ENCODE results near the gene MCTP1.

MCTP1 gene

DNA sequence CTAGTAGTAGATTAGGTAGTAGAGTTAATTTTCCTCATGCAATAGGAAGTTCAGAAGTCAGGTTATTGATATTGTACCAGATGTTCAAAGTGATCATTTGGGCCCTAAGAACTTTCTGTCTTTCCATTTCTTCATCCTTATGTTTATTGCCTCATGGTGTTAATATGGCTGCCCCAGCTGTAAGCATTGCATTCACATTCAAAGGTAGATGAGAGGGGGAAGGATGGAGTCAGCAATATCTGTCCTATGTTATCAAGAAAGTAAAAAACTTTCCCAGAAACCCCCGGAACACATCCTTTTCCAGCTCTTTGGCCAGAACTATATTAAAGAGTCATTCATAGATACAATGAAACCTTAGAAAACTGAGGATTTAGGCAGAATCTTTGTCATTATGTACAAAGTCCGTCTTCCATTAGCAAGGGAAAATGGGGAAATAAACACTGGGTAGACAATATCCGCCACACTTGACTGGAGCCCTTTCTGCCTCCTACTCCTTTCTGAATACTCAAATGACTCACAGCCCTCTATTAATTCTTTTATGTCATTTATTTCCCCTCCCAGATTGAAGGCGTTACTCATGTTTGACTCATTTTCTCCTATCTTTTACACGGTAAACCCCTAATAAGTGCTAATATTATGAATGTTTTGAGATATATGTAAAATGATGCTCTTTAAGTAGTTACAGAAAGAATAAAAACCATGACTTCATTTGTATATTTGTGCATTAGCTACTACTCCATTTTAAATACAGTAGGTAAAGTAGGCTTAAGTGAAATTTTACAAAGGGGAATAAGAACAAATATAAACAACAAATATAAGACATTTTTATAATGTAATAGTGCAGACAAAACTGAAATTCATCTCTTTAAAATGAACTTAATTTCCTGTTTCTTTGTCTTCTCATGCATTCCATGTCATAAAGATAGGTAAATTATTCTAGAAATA lies 538.8 kb downstream of the MCTP1 start:
- Histone ChIP-seq H3K27me3 (ENCODE audit: control insufficient read depth in 1 of 2, insufficient read depth in 2 of 2, low read length in 2 of 2) (no peaks in the 10 kb centered on the region), H3K4me3 (ENCODE audit: low read depth in 1 of 2, low read length in 2 of 2) (no peak overlapping the region), H3K9me3 (ENCODE audit: low read length) (no peaks in the 10 kb centered on the region), H3K27ac (ENCODE audit: low read depth, low read length) (no peak overlapping the region), H3K36me3 (ENCODE audit: insufficient read depth, low read length) (no peaks in the 10 kb centered on the region), H3K9ac (ENCODE audit: low read length) (no peak overlapping the region), H3K4me1 (ENCODE audit: insufficient read depth, low read length) (no peaks in the 10 kb centered on the region)

DNA sequence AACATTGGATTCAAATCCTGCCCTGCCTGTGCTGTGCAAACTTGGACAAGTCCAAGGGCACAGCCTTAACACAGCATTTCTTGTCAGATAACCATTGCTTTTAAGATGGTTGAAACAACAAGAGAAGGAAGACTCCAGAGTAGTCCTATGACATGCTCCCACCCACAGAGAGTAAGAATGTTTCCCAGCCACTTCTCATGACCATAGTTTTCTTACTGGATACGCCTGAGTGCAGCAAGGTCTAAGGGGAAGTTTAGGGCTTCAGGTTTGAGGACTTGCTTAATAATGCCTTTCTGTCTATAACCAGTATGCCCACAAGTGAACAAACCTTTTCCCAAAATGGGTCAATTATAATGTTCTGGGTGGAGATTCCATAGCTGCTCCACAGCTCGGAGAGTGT lies 540.0 kb downstream of the MCTP1 start:
- no peak overlapping the region for H3K27ac ChIP-seq (ENCODE audit: low read depth, low read length)
- H3K4me1 ChIP-seq (ENCODE audit: insufficient read depth, low read length): no peaks in the 10 kb centered on the region
- H3K4me3 ChIP-seq (ENCODE audit: low read depth in 1 of 2, low read length in 2 of 2): no peak overlapping the region
- H3K9me3 ChIP-seq (ENCODE audit: low read length): no peaks in the 10 kb centered on the region
- H3K9ac ChIP-seq (ENCODE audit: low read length): no peak overlapping the region
- H3K36me3 ChIP-seq (ENCODE audit: insufficient read depth, low read length): no peaks in the 10 kb centered on the region
- H3K27me3 ChIP-seq (ENCODE audit: control insufficient read depth in 1 of 2, insufficient read depth in 2 of 2, low read length in 2 of 2): no peaks in the 10 kb centered on the region

DNA sequence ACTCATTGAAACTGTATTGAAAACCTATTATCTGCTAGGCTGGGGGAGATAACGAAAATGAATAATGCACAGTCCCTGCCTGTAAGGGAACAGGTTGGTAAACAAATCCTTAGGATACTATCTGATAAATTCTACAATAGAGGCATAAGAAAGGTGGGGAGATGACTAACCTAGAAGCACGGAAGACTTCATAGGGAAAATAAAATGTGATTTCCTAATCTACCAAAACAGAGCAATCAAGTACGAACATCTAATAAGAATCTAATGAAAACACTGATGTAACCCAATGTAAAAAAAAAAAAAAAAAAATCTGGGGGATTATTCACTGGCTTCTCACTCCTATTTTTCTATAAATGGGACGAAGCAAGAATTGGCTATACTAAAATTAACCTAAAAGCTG lies 542.0 kb downstream of the MCTP1 start:
- Histone ChIP-seq H3K4me1 (ENCODE audit: insufficient read depth, low read length) (no peaks in the 10 kb centered on the region), H3K9me3 (ENCODE audit: low read length) (no peaks in the 10 kb centered on the region), H3K9ac (ENCODE audit: low read length) (no peak overlapping the region), H3K27me3 (ENCODE audit: control insufficient read depth in 1 of 2, insufficient read depth in 2 of 2, low read length in 2 of 2) (no peaks in the 10 kb centered on the region), H3K4me3 (ENCODE audit: low read depth in 1 of 2, low read length in 2 of 2) (no peak overlapping the region), H3K36me3 (ENCODE audit: insufficient read depth, low read length) (no peaks in the 10 kb centered on the region), H3K27ac (ENCODE audit: low read depth, low read length) (no peak overlapping the region)

GRCh38 chr5:94740286-94740685 lies 544.6 kb downstream of the MCTP1 start:
- H3K4me1 ChIP-seq (ENCODE audit: insufficient read depth, low read length): no peaks in the 10 kb centered on the region
- no peaks in the 10 kb centered on the region for H3K36me3 ChIP-seq (ENCODE audit: insufficient read depth, low read length)
- H3K9me3 ChIP-seq (ENCODE audit: low read length): no peaks in the 10 kb centered on the region
- no peaks in the 10 kb centered on the region for H3K27me3 ChIP-seq (ENCODE audit: control insufficient read depth in 1 of 2, insufficient read depth in 2 of 2, low read length in 2 of 2)
- H3K27ac ChIP-seq (ENCODE audit: low read depth, low read length): no peak overlapping the region
- H3K9ac ChIP-seq (ENCODE audit: low read length): no peak overlapping the region
- H3K4me3 ChIP-seq (ENCODE audit: low read depth in 1 of 2, low read length in 2 of 2): no peak overlapping the region

- Histone ChIP-seq H3K27ac (ENCODE audit: low read depth, low read length) (no peak overlapping the region), H3K4me1 (ENCODE audit: insufficient read depth, low read length) (no peaks in the 10 kb centered on the region), H3K9me3 (ENCODE audit: low read length) (no peaks in the 10 kb centered on the region), H3K27me3 (ENCODE audit: control insufficient read depth in 1 of 2, insufficient read depth in 2 of 2, low read length in 2 of 2) (no peaks in the 10 kb centered on the region), H3K9ac (ENCODE audit: low read length) (no peak overlapping the region), H3K36me3 (ENCODE audit: insufficient read depth, low read length) (no peaks in the 10 kb centered on the region), H3K4me3 (ENCODE audit: low read depth in 1 of 2, low read length in 2 of 2) (no peak overlapping the region)
Measured at GRCh38 chr5:94736498-94736897, 548.4 kb downstream of the MCTP1 start.

GRCh38 chr5:94731471-94731870 lies 553.4 kb downstream of the MCTP1 start:
- H3K36me3 ChIP-seq (ENCODE audit: insufficient read depth, low read length): no peaks in the 10 kb centered on the region
- H3K9me3 ChIP-seq (ENCODE audit: low read length): no peaks in the 10 kb centered on the region
- no peak overlapping the region for H3K9ac ChIP-seq (ENCODE audit: low read length)
- H3K4me3 ChIP-seq (ENCODE audit: low read depth in 1 of 2, low read length in 2 of 2): no peak overlapping the region
- H3K27ac ChIP-seq (ENCODE audit: low read depth, low read length): no peak overlapping the region
- no peaks in the 10 kb centered on the region for H3K4me1 ChIP-seq (ENCODE audit: insufficient read depth, low read length)
- no peaks in the 10 kb centered on the region for H3K27me3 ChIP-seq (ENCODE audit: control insufficient read depth in 1 of 2, insufficient read depth in 2 of 2, low read length in 2 of 2)

GRCh38 chr5:94725142-94725541 lies 559.8 kb downstream of the MCTP1 start:
- H3K36me3 ChIP-seq (ENCODE audit: insufficient read depth, low read length): no peaks in the 10 kb centered on the region
- H3K9me3 ChIP-seq (ENCODE audit: low read length): no peaks in the 10 kb centered on the region
- H3K4me1 ChIP-seq (ENCODE audit: insufficient read depth, low read length): no peaks in the 10 kb centered on the region
- H3K27ac ChIP-seq (ENCODE audit: low read depth, low read length): no peak overlapping the region
- H3K4me3 ChIP-seq (ENCODE audit: low read depth in 1 of 2, low read length in 2 of 2): no peak overlapping the region
- no peak overlapping the region for H3K9ac ChIP-seq (ENCODE audit: low read length)
- H3K27me3 ChIP-seq (ENCODE audit: control insufficient read depth in 1 of 2, insufficient read depth in 2 of 2, low read length in 2 of 2): no peaks in the 10 kb centered on the region

- Histone ChIP-seq H3K36me3 (ENCODE audit: insufficient read depth, low read length) (no peaks in the 10 kb centered on the region), H3K4me1 (ENCODE audit: insufficient read depth, low read length) (no peaks in the 10 kb centered on the region), H3K9ac (ENCODE audit: low read length) (no peak overlapping the region), H3K27me3 (ENCODE audit: control insufficient read depth in 1 of 2, insufficient read depth in 2 of 2, low read length in 2 of 2) (no peaks in the 10 kb centered on the region), H3K9me3 (ENCODE audit: low read length) (no peaks in the 10 kb centered on the region), H3K4me3 (ENCODE audit: low read depth in 1 of 2, low read length in 2 of 2) (no peak overlapping the region), H3K27ac (ENCODE audit: low read depth, low read length) (no peak overlapping the region)
Measured at GRCh38 chr5:94715768-94716167, 569.1 kb downstream of the MCTP1 start.

DNA sequence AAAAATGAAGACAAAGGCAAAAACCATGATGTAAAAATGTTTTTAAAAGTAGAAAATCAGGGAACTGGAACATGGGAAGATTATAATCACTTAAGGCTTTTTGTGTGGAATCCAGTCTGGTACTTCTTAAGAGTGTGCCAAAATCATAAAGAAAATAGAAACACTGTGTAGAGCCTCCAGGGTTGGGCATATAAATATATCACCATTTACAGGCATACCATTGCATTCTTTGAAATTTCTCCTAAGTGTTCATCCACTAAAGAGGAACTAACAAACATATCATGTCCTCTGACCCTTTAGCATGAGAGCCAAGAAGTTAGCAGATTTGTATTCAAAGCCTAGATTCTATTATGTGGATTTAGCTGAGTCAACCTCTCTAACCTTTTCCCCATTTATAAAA lies 573.1 kb downstream of the MCTP1 start:
- Histone ChIP-seq H3K4me1 (ENCODE audit: insufficient read depth, low read length) (no peaks in the 10 kb centered on the region), H3K36me3 (ENCODE audit: insufficient read depth, low read length) (no peaks in the 10 kb centered on the region), H3K9ac (ENCODE audit: low read length) (no peak overlapping the region), H3K27me3 (ENCODE audit: control insufficient read depth in 1 of 2, insufficient read depth in 2 of 2, low read length in 2 of 2) (no peaks in the 10 kb centered on the region), H3K4me3 (ENCODE audit: low read depth in 1 of 2, low read length in 2 of 2) (no peak overlapping the region), H3K27ac (ENCODE audit: low read depth, low read length) (no peak overlapping the region), H3K9me3 (ENCODE audit: low read length) (no peaks in the 10 kb centered on the region)

DNA sequence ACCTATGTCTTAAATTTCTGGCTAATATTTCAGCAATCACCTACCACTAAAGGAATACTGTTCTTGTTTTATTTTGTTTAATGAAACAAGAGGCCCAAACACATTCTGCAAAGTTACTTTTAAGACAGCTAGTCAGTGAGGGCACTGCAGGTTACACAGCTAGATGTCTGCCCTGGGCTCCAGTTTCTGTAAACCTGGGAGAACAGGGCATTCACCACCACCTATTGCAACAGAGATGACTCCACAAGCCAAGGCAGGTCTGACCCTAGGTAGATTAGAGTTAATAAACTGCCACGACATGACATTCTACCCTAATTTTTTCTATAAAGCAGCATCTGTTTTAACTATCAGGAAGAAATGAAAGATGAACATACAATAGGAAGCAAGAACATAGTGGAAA lies 575.6 kb downstream of the MCTP1 start:
- Histone ChIP-seq H3K9ac (ENCODE audit: low read length) (no peak overlapping the region), H3K4me3 (ENCODE audit: low read depth in 1 of 2, low read length in 2 of 2) (no peak overlapping the region), H3K4me1 (ENCODE audit: insufficient read depth, low read length) (no peaks in the 10 kb centered on the region), H3K9me3 (ENCODE audit: low read length) (no peaks in the 10 kb centered on the region), H3K27ac (ENCODE audit: low read depth, low read length) (no peak overlapping the region), H3K27me3 (ENCODE audit: control insufficient read depth in 1 of 2, insufficient read depth in 2 of 2, low read length in 2 of 2) (no peaks in the 10 kb centered on the region), H3K36me3 (ENCODE audit: insufficient read depth, low read length) (no peaks in the 10 kb centered on the region)

- H3K27ac ChIP-seq (ENCODE audit: low read depth, low read length): no peak overlapping the region
- no peaks in the 10 kb centered on the region for H3K4me1 ChIP-seq (ENCODE audit: insufficient read depth, low read length)
- H3K36me3 ChIP-seq (ENCODE audit: insufficient read depth, low read length): no peaks in the 10 kb centered on the region
- H3K9me3 ChIP-seq (ENCODE audit: low read length): no peaks in the 10 kb centered on the region
- no peaks in the 10 kb centered on the region for H3K27me3 ChIP-seq (ENCODE audit: control insufficient read depth in 1 of 2, insufficient read depth in 2 of 2, low read length in 2 of 2)
- H3K4me3 ChIP-seq (ENCODE audit: low read depth in 1 of 2, low read length in 2 of 2): no peak overlapping the region
- H3K9ac ChIP-seq (ENCODE audit: low read length): no peak overlapping the region
Measured at GRCh38 chr5:94707359-94707758, 577.5 kb downstream of the MCTP1 start.

DNA sequence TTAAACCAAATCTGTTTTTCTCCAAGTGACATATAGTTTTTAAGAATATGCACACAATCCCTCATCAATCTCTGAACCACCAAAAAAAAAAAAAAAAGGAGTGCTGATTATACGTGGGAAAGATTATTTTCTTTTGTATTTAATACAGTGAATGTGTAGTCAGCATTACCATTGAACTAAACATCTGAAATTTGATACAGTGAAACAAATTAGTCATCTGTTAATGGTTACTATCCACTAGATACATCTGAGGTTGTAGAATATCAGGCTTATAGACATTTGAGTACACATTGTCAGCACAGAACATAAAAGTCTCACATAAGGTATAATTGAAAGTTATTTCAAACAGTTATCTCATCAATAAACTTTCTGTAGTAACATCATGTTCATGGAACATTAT lies 579.5 kb downstream of the MCTP1 start:
- no peaks in the 10 kb centered on the region for H3K27me3 ChIP-seq (ENCODE audit: control insufficient read depth in 1 of 2, insufficient read depth in 2 of 2, low read length in 2 of 2)
- no peaks in the 10 kb centered on the region for H3K4me1 ChIP-seq (ENCODE audit: insufficient read depth, low read length)
- no peak overlapping the region for H3K4me3 ChIP-seq (ENCODE audit: low read depth in 1 of 2, low read length in 2 of 2)
- no peak overlapping the region for H3K27ac ChIP-seq (ENCODE audit: low read depth, low read length)
- H3K9ac ChIP-seq (ENCODE audit: low read length): no peak overlapping the region
- no peaks in the 10 kb centered on the region for H3K9me3 ChIP-seq (ENCODE audit: low read length)
- no peaks in the 10 kb centered on the region for H3K36me3 ChIP-seq (ENCODE audit: insufficient read depth, low read length)

Data from muscle layer of colon (tissue), 2 donors.